WTC11 (cell line): ENCODE results near the gene ZNF582.

Experiments
- ATF1 ChIP-seq: sonication (generic); formaldehyde crosslinking; IDR thresholded peaks from 2 replicates; pipeline ENCODE4 v1.8.1; 2023; ENCODE audit warnings: mild to moderate bottlenecking, moderate library complexity, missing genetic modification reagents
- FOXK1 ChIP-seq: sonication (generic); formaldehyde crosslinking; IDR thresholded peaks from 2 replicates; pipeline ENCODE4 v1.8.0; 2022; ENCODE audit warnings: mild to moderate bottlenecking, moderate library complexity, missing genetic modification reagents
- KAT7 ChIP-seq: sonication (generic); formaldehyde crosslinking; IDR thresholded peaks from 2 replicates; pipeline ENCODE4 v1.8.1; 2023; ENCODE audit warnings: missing genetic modification reagents, mild to moderate bottlenecking, borderline replicate concordance
- MAX ChIP-seq: sonication (generic); formaldehyde crosslinking; IDR thresholded peaks from 2 replicates; pipeline ENCODE4 v1.8.0; 2022; ENCODE audit warnings: mild to moderate bottlenecking, missing genetic modification reagents
- NR3C1 ChIP-seq: sonication (generic); formaldehyde crosslinking; conservative IDR thresholded peaks from 2 replicates; pipeline ENCODE4 v1.8.1; 2023; ENCODE audit warnings: low read depth, mild to moderate bottlenecking, missing genetic modification reagents
- RELA ChIP-seq: sonication (generic); formaldehyde crosslinking; IDR thresholded peaks from 2 replicates; pipeline ENCODE4 v1.8.1; 2022; ENCODE audit warnings: missing genetic modification reagents, mild to moderate bottlenecking, borderline replicate concordance
- ZNF232 ChIP-seq: sonication (generic); formaldehyde crosslinking; IDR thresholded peaks from 2 replicates; pipeline ENCODE4 v1.8.0; 2022; ENCODE audit warnings: mild to moderate bottlenecking, missing genetic modification reagents
- TF ChIP-seq, protein P1 (sequence below): fragments of 200-600 bp; IDR thresholded peaks from 2 replicates; pipeline ENCODE4 v1.8.0; 2022; ENCODE audit warnings: antibody characterized with exemption
- TF ChIP-seq, protein P2 (sequence below): fragments of 250-450 bp; sonication (Bioruptor Pico); IDR thresholded peaks from 2 replicates; pipeline ENCODE4 v1.8.0; 2021; ENCODE audit warnings: mild to moderate bottlenecking
- TF ChIP-seq, protein P3 (sequence below): sonication (generic); formaldehyde crosslinking; IDR thresholded peaks from 2 replicates; pipeline ENCODE4 v1.8.1; 2023; ENCODE audit warnings: mild to moderate bottlenecking, missing genetic modification reagents

GRCh38 chr19:56356944-56357343 is 36.4 kb downstream of the ZNF582 start:
- TF ChIP-seq, protein P1, sequence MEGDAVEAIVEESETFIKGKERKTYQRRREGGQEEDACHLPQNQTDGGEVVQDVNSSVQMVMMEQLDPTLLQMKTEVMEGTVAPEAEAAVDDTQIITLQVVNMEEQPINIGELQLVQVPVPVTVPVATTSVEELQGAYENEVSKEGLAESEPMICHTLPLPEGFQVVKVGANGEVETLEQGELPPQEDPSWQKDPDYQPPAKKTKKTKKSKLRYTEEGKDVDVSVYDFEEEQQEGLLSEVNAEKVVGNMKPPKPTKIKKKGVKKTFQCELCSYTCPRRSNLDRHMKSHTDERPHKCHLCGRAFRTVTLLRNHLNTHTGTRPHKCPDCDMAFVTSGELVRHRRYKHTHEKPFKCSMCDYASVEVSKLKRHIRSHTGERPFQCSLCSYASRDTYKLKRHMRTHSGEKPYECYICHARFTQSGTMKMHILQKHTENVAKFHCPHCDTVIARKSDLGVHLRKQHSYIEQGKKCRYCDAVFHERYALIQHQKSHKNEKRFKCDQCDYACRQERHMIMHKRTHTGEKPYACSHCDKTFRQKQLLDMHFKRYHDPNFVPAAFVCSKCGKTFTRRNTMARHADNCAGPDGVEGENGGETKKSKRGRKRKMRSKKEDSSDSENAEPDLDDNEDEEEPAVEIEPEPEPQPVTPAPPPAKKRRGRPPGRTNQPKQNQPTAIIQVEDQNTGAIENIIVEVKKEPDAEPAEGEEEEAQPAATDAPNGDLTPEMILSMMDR = no peak
- TF ChIP-seq RELA (CRISPR knock-in tag) = no peak
- no peak for TF ChIP-seq FOXK1
- TF ChIP-seq, protein P2, sequence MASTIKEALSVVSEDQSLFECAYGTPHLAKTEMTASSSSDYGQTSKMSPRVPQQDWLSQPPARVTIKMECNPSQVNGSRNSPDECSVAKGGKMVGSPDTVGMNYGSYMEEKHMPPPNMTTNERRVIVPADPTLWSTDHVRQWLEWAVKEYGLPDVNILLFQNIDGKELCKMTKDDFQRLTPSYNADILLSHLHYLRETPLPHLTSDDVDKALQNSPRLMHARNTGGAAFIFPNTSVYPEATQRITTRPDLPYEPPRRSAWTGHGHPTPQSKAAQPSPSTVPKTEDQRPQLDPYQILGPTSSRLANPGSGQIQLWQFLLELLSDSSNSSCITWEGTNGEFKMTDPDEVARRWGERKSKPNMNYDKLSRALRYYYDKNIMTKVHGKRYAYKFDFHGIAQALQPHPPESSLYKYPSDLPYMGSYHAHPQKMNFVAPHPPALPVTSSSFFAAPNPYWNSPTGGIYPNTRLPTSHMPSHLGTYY = no peak
- TF ChIP-seq KAT7 = no peak
- TF ChIP-seq ZNF232 (CRISPR knock-in tag) = no peak
- no peak for TF ChIP-seq ATF1 (CRISPR knock-in tag)
- TF ChIP-seq, protein P3, sequence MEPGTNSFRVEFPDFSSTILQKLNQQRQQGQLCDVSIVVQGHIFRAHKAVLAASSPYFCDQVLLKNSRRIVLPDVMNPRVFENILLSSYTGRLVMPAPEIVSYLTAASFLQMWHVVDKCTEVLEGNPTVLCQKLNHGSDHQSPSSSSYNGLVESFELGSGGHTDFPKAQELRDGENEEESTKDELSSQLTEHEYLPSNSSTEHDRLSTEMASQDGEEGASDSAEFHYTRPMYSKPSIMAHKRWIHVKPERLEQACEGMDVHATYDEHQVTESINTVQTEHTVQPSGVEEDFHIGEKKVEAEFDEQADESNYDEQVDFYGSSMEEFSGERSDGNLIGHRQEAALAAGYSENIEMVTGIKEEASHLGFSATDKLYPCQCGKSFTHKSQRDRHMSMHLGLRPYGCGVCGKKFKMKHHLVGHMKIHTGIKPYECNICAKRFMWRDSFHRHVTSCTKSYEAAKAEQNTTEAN (CRISPR knock-in tag) = no peak
- TF ChIP-seq MAX (CRISPR knock-in tag) = no peak
- no peak for TF ChIP-seq NR3C1 (CRISPR knock-in tag)
